Measurements from ENCODE around the gene UBR2.

DNA sequence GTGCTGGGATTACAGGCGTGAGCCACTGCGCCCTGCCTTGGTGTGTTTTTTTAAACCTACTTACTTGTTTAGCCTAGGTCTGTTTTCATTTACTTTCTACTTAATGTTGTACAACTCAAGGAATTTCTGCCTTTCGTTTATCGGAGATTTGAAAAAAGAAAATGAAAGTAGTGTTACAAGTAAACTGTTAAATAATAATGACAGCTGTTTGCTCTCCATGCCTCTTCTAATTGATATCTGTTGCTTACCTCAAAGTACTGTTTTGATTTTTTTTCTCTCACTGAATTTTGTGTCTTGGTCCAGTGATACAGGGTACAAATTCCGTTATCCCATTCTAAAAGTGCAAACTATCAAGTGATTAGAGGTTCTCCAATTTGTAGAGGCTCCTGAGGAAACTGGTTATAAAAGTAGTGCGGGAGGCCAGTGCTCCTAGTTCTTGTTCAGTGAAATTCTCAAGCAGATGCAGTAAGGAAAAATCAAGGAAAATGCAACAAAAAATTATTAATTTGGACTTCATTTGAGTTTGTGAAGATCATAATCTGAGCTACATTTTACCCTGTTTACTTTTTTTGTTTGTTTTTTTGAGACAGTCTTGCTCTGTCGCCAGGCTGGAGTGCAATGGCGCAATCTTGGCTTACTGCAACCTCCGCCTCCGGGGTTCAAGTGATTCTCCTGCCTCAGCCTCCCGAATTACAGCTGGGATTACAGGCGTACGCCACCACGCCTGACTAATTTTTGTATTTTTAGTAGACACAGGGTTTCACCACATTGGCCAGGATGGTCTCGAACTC, 2.2 kb downstream of the UBR2 start:
- TF ChIP-seq, protein P1, sequence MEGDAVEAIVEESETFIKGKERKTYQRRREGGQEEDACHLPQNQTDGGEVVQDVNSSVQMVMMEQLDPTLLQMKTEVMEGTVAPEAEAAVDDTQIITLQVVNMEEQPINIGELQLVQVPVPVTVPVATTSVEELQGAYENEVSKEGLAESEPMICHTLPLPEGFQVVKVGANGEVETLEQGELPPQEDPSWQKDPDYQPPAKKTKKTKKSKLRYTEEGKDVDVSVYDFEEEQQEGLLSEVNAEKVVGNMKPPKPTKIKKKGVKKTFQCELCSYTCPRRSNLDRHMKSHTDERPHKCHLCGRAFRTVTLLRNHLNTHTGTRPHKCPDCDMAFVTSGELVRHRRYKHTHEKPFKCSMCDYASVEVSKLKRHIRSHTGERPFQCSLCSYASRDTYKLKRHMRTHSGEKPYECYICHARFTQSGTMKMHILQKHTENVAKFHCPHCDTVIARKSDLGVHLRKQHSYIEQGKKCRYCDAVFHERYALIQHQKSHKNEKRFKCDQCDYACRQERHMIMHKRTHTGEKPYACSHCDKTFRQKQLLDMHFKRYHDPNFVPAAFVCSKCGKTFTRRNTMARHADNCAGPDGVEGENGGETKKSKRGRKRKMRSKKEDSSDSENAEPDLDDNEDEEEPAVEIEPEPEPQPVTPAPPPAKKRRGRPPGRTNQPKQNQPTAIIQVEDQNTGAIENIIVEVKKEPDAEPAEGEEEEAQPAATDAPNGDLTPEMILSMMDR (IDR thresholded peaks at IDR 0.05; ENCODE audit: borderline replicate concordance, extremely low read depth, low read length, poor library complexity, severe bottlenecking) = no peak
- TF ChIP-seq EZH2 (IDR thresholded peaks at IDR 0.05; ENCODE audit: borderline replicate concordance, low read depth, low read length, severe bottlenecking) = no peak
